ENCODE data around the gene PRKCH. TPM values are rescaled to one million over a fixed set of nuclear protein-coding genes. Genes with fewer than 3 reads are reported as not detected.

Gene PRKCH
- total RNA-seq, 6 experiments from 2014 or later, result 5.0 to 12.1 (median 8.8) TPM

GRCh38 chr14:61575126-61575525, 253.7 kb downstream of the PRKCH start:
- no peaks in the 10 kb centered on the region for H3K36me3 ChIP-seq
- no peak overlapping the region for H3K27ac ChIP-seq
- DNase-seq (no peak), ATAC-seq (no peak)
- TF ChIP-seq POLR2A (IDR thresholded peaks at IDR 0.05), result no peak
- no peak for TF ChIP-seq CTCF (IDR thresholded peaks at IDR 0.05)
- no peak overlapping the region for H3K4me3 ChIP-seq
- H3K9me3 ChIP-seq, result no peaks in the 10 kb centered on the region
- no peaks in the 10 kb centered on the region for H3K4me1 ChIP-seq
- intact Hi-C loops (cut with DNase I), result no loop called here
- H3K27me3 ChIP-seq, result no peaks in the 10 kb centered on the region
- 79% methylated on average over 3 of the region's 3 CpGs for WGBS (ENCODE audit: insufficient coverage, low coverage, low lambda C conversion rate, missing lambda C conversion rate)

- intact Hi-C loops (cut with DNase I), result no loop called here
- ATAC-seq (no peak), DNase-seq (no peak)
- H3K4me3 ChIP-seq, result no peak overlapping the region
- H3K27me3 ChIP-seq, result no peaks in the 10 kb centered on the region
- H3K9me3 ChIP-seq, result no peaks in the 10 kb centered on the region
- H3K4me1 ChIP-seq, result no peaks in the 10 kb centered on the region
- TF ChIP-seq CTCF (IDR thresholded peaks at IDR 0.05), result no peak
- TF ChIP-seq POLR2A (IDR thresholded peaks at IDR 0.05), result no peak
- H3K27ac ChIP-seq, result no peak overlapping the region
- no peaks in the 10 kb centered on the region for H3K36me3 ChIP-seq
- WGBS (ENCODE audit: insufficient coverage, low coverage, low lambda C conversion rate, missing lambda C conversion rate), result 85% methylated on average over 4 of the region's 6 CpGs
Observed at GRCh38 chr14:61575551-61576150, 254.3 kb downstream of the PRKCH start.

- no peak overlapping the region for H3K27ac ChIP-seq
- H3K9me3 ChIP-seq, result no peaks in the 10 kb centered on the region
- H3K4me3 ChIP-seq, result no peak overlapping the region
- 90% methylated on average over 2 of the region's 2 CpGs for WGBS (ENCODE audit: insufficient coverage, low coverage, low lambda C conversion rate, missing lambda C conversion rate)
- DNase-seq (no peak), ATAC-seq (no peak)
- intact Hi-C loops (cut with DNase I), result no loop called here
- no peak for TF ChIP-seq CTCF (IDR thresholded peaks at IDR 0.05)
- TF ChIP-seq POLR2A (IDR thresholded peaks at IDR 0.05), result no peak
- no peaks in the 10 kb centered on the region for H3K4me1 ChIP-seq
- no peaks in the 10 kb centered on the region for H3K36me3 ChIP-seq
- no peaks in the 10 kb centered on the region for H3K27me3 ChIP-seq
Observed at GRCh38 chr14:61577506-61577931, 256.1 kb downstream of the PRKCH start.

GRCh38 chr14:61578745-61579144, 257.4 kb downstream of the PRKCH start:
- DNase-seq (no peak), ATAC-seq (no peak)
- H3K4me3 ChIP-seq, result no peak overlapping the region
- no peak for TF ChIP-seq CTCF (IDR thresholded peaks at IDR 0.05)
- TF ChIP-seq POLR2A (IDR thresholded peaks at IDR 0.05), result no peak
- no peak overlapping the region for H3K27ac ChIP-seq
- H3K4me1 ChIP-seq, result no peaks in the 10 kb centered on the region
- no peaks in the 10 kb centered on the region for H3K9me3 ChIP-seq
- intact Hi-C loops (cut with DNase I), result no loop called here
- H3K36me3 ChIP-seq, result no peaks in the 10 kb centered on the region
- H3K27me3 ChIP-seq, result no peaks in the 10 kb centered on the region
- 50% methylated on average over 2 of the region's 2 CpGs for WGBS (ENCODE audit: insufficient coverage, low coverage, low lambda C conversion rate, missing lambda C conversion rate)

- ATAC-seq, result no peak
Observed at GRCh38 chr14:61581340-61581739, 260.0 kb downstream of the PRKCH start.

More at GRCh38 chr14:61581340-61581739, 260.0 kb downstream of the PRKCH start:
- Histone ChIP-seq H3K27ac (no peak overlapping the region), H3K4me1 (peaks cover 0 to 3% (median 0%) of the 10 kb centered on the region in 4 donors), H3K27me3 (no peaks in the 10 kb centered on the region), H3K36me3 (no peaks in the 10 kb centered on the region), H3K4me3 (no peak overlapping the region), H3K9me3 (no peaks in the 10 kb centered on the region)
- intact Hi-C loops (cut with DNase I), result no loop called here
- DNase-seq, result no peak
- WGBS (ENCODE audit: insufficient coverage, low coverage, low lambda C conversion rate, missing lambda C conversion rate), result 45% methylated on average over 1 of the region's 1 CpG
- TF ChIP-seq POLR2A (IDR thresholded peaks at IDR 0.05) (no peak), CTCF (IDR thresholded peaks at IDR 0.05) (no peak)
